Measurements from ENCODE around the gene PDIA5.

- TF ChIP-seq CTCF (IDR thresholded peaks at IDR 0.05) (no peak), POLR2A (IDR thresholded peaks at IDR 0.05) (no peak), EP300 (IDR thresholded peaks at IDR 0.05) (no peak)
Observed at GRCh38 chr3:123083383-123084124, 16.7 kb downstream of the PDIA5 start.

Measured in sigmoid colon (tissue), 4 donors.